Small intestine (tissue), 7 donors: ENCODE measurements around the gene SCN5A. TPM values are rescaled to one million over a fixed set of nuclear protein-coding genes. Genes with fewer than 3 reads are reported as not detected.

ENCODE experiments used
- DNase-seq, 2 donors: peaks; one replicate each; pipeline versions ENCODE4 v3.0.0 to v3.0.0-alpha.2; 2013
- FAIRE-seq: peaks from 2 replicates; lab custom pipeline; 2012; peaks lifted over from hg19 to GRCh38; lab: Jason Lieb, UNC
- H3K27ac ChIP-seq, 3 donors: one replicate each; pipeline ENCODE4 v1.5.1; 2013; ENCODE audit warnings: low read length in 2 of 3, mild to moderate bottlenecking in 2 of 3, control low read depth in 1 of 3, inconsistent platforms in 1 of 3, low read depth in 1 of 3, moderate library complexity in 1 of 3
- H3K27me3 ChIP-seq, 3 donors: one replicate each; pipeline ENCODE4 v1.6.1; 2013; ENCODE audit warnings: low read length in 3 of 3, inconsistent platforms in 1 of 3; ENCODE audit not compliant: control insufficient read depth in 3 of 3, insufficient read depth in 3 of 3
- H3K36me3 ChIP-seq, 3 donors: one replicate each; pipeline ENCODE4 v1.6.1; 2013; ENCODE audit warnings: low read length in 3 of 3, inconsistent platforms in 1 of 3, low read depth in 1 of 3, mild to moderate bottlenecking in 1 of 3, moderate library complexity in 1 of 3; ENCODE audit not compliant: control insufficient read depth in 3 of 3, insufficient read depth in 2 of 3
- H3K4me1 ChIP-seq, 3 donors: one replicate each; pipeline ENCODE4 v1.6.1; 2013; ENCODE audit warnings: low read length in 2 of 3, inconsistent platforms in 1 of 3, low read depth in 1 of 3, mild to moderate bottlenecking in 1 of 3, moderate library complexity in 1 of 3; ENCODE audit not compliant: control insufficient read depth in 3 of 3, insufficient read depth in 2 of 3
- H3K4me3 ChIP-seq, 3 donors: one replicate each; pipeline ENCODE4 v1.5.1; 2013; ENCODE audit warnings: low read length in 3 of 3, control low read depth in 1 of 3, inconsistent platforms in 1 of 3, low read depth in 1 of 3, mild to moderate bottlenecking in 1 of 3, moderate library complexity in 1 of 3
- H3K9me3 ChIP-seq, 2 donors: one replicate each; pipeline ENCODE4 v1.6.1; 2013; ENCODE audit warnings: low read depth in 1 of 2, low read length in 1 of 2; ENCODE audit not compliant: control insufficient read depth in 2 of 2, insufficient read depth in 1 of 2
- WGBS, 3 donors: extraction: QIAGEN DNeasy Blood & Tissue Kit; methylation state at CpG; one replicate each; pipeline ENCODE4 v1.1.7; 2013; 5-methylcytosine and 5-hydroxymethylcytosine counted together
- polyA plus RNA-seq, 4 donors: library from polyadenylated mRNA; stranded (reverse) in 3 of 4; unstranded in 1 of 4; fragments of 200-250 nt in 3 of 4; fragments of 120-200 nt in 1 of 4; gene quantifications; one replicate each; pipeline versions ENCODE4 v1.2.1 to v1.2.3, GENCODE V29; 2013
- donor health status: healthy with polysubstance abuse.
- donor health status: control.
- donor health status: control.
- donor health status: Bipolar disorder and iron deficiency.
- donor health status: healthy.

The SCN5A gene
- polyA plus RNA-seq, 4 donors = 0.27 to 0.75 (median 0.68) TPM; not detected in 1

GRCh38 chr3:38587548-38588131, 61.8 kb downstream of the SCN5A start:
- Histone ChIP-seq H3K4me3 (no peak overlapping the region), H3K36me3 (no peaks in the 10 kb centered on the region), H3K27me3 (no peaks in the 10 kb centered on the region), H3K9me3 (no peaks in the 10 kb centered on the region), H3K27ac (no peak overlapping the region), H3K4me1 (no peaks in the 10 kb centered on the region)
- WGBS, 3 donors = 76 to 82% (median 81%) methylated on average over 7 of the region's 7 CpGs
- no peak for FAIRE-seq
- DNase-seq = no peak

- no peaks in the 10 kb centered on the region for H3K27me3 ChIP-seq
- no peaks in the 10 kb centered on the region for H3K36me3 ChIP-seq
- WGBS, 3 donors = 84 to 87% (median 87%) methylated on average over 14 of the region's 14 CpGs
- H3K27ac ChIP-seq = no peak overlapping the region
- H3K4me1 ChIP-seq = no peaks in the 10 kb centered on the region
- DNase-seq = no peak
- no peaks in the 10 kb centered on the region for H3K9me3 ChIP-seq
- no peak overlapping the region for H3K4me3 ChIP-seq
- no peak for FAIRE-seq
These were observed 62.7 kb downstream of the SCN5A start for GRCh38 chr3:38586546-38587520.

- H3K4me1 ChIP-seq = no peaks in the 10 kb centered on the region
- 83 to 93% (median 87%) methylated on average over 8 of the region's 8 CpGs for WGBS, 3 donors
- no peak overlapping the region for H3K4me3 ChIP-seq
- no peaks in the 10 kb centered on the region for H3K27me3 ChIP-seq
- no peaks in the 10 kb centered on the region for H3K36me3 ChIP-seq
- no peaks in the 10 kb centered on the region for H3K9me3 ChIP-seq
- FAIRE-seq = no peak
- DNase-seq = no peak
- H3K27ac ChIP-seq = no peak overlapping the region
These were observed 63.6 kb downstream of the SCN5A start for GRCh38 chr3:38585791-38586420.

- no peak for FAIRE-seq
- WGBS, 3 donors = 72 to 83% (median 74%) methylated on average over 6 of the region's 6 CpGs
These were observed 65.8 kb downstream of the SCN5A start for GRCh38 chr3:38583688-38584087.

GRCh38 chr3:38582941-38583645, 66.4 kb downstream of the SCN5A start:
- no peak for FAIRE-seq
- Histone ChIP-seq H3K4me1 (no peaks in the 10 kb centered on the region), H3K27me3 (no peaks in the 10 kb centered on the region), H3K4me3 (no peak overlapping the region), H3K36me3 (no peaks in the 10 kb centered on the region), H3K27ac (no peak overlapping the region), H3K9me3 (no peaks in the 10 kb centered on the region)
- no peak for DNase-seq
- WGBS, 3 donors = 53 to 71% (median 67%) methylated on average over 8 of the region's 8 CpGs

More at GRCh38 chr3:38583688-38584087, 65.8 kb downstream of the SCN5A start:
- Histone ChIP-seq H3K9me3 (no peaks in the 10 kb centered on the region), H3K36me3 (no peaks in the 10 kb centered on the region), H3K4me3 (no peak overlapping the region), H3K27ac (no peak overlapping the region), H3K4me1 (no peaks in the 10 kb centered on the region), H3K27me3 (no peaks in the 10 kb centered on the region)
- no peak for DNase-seq

GRCh38 chr3:38582316-38582715, 67.2 kb downstream of the SCN5A start:
- Histone ChIP-seq H3K27me3 (no peaks in the 10 kb centered on the region), H3K27ac (no peak overlapping the region), H3K4me3 (no peak overlapping the region), H3K9me3 (no peaks in the 10 kb centered on the region), H3K36me3 (no peaks in the 10 kb centered on the region), H3K4me1 (no peaks in the 10 kb centered on the region)
- FAIRE-seq (no peak), DNase-seq (no peak)
- 84 to 86% (median 86%) methylated on average over 6 of the region's 6 CpGs for WGBS, 3 donors

- no peak for FAIRE-seq
- H3K27me3 ChIP-seq = no peaks in the 10 kb centered on the region
- H3K4me1 ChIP-seq = no peaks in the 10 kb centered on the region
- no peak overlapping the region for H3K4me3 ChIP-seq
- H3K27ac ChIP-seq = no peak overlapping the region
- WGBS, 3 donors = 72 to 79% (median 73%) methylated on average over 2 of the region's 2 CpGs
- no peak for DNase-seq
- no peaks in the 10 kb centered on the region for H3K36me3 ChIP-seq
- H3K9me3 ChIP-seq = no peaks in the 10 kb centered on the region
These were observed 67.7 kb downstream of the SCN5A start for GRCh38 chr3:38581774-38582173.
